ENCODE data around the gene CT45A5. TPM values are rescaled to one million over a fixed set of nuclear protein-coding genes. Genes with fewer than 3 reads are reported as not detected.
"Not testable (repeated sequence)": the region's sequence is repeated elsewhere in the genome, so short reads cannot be mapped to it uniquely, and the experiment has no call there.

Gene CT45A5
- 0.89 TPM for polyA plus RNA-seq (ENCODE audit: insufficient read length)

- DNase-seq (ENCODE audit: low read depth): not testable (repeated sequence)
Measured at GRCh38 chrX:135785403-135785802, at the start of gene CT45A5. CT45A5 (minus strand) TSS chrX:135785503; CDS start chrX:135781729, 3,774 bp downstream.

GRCh38 chrX:135819912-135820311, 34.6 kb upstream of the CT45A5 start, which contains the start of gene CT45A2:
CT45A2 (minus strand) TSS chrX:135820012; CDS start chrX:135816265, 3,747 bp downstream.
- DNase-seq (ENCODE audit: low read depth): not testable (repeated sequence)

- not testable (repeated sequence) for DNase-seq (ENCODE audit: low read depth)
Measured at GRCh38 chrX:135802687-135803086, 17.4 kb upstream of the CT45A5 start, which contains the start of gene CT45A6. CT45A6 (minus strand) TSS chrX:135802787; CDS start chrX:135798993, 3,794 bp downstream.

GRCh38 chrX:135768091-135768490, 17.2 kb downstream of the CT45A5 start, which contains the start of gene CT45A3:
CT45A3 (minus strand) TSS chrX:135768191; CDS start chrX:135764444, 3,747 bp downstream.
- DNase-seq (ENCODE audit: low read depth): not testable (repeated sequence)

- DNase-seq (ENCODE audit: low read depth): not testable (repeated sequence)
Measured at GRCh38 chrX:135744739-135745138, 40.6 kb downstream of the CT45A5 start.

GRCh38 chrX:135741192-135741715, 44.0 kb downstream of the CT45A5 start:
- DNase-seq (ENCODE audit: low read depth): no peak

GRCh38 chrX:135740681-135741149, 44.6 kb downstream of the CT45A5 start:
- DNase-seq (ENCODE audit: low read depth): no peak

GRCh38 chrX:135737366-135738071, 47.8 kb downstream of the CT45A5 start:
- DNase-seq (ENCODE audit: low read depth): no peak

- not testable (repeated sequence) for DNase-seq (ENCODE audit: low read depth)
Measured at GRCh38 chrX:135734666-135735065, 50.6 kb downstream of the CT45A5 start.

Other genes starting within 250 kb of the CT45A5 start
- gene CT45A1, start 71.9 kb downstream of the CT45A5 start, polyA plus RNA-seq (ENCODE audit: insufficient read length): 0.24 TPM
- gene CT45A3, start 17.3 kb downstream of the CT45A5 start, polyA plus RNA-seq (ENCODE audit: insufficient read length): not detected
- not detected for gene CT45A6, start 17.3 kb upstream of the CT45A5 start, polyA plus RNA-seq (ENCODE audit: insufficient read length)
- not detected for gene CT45A2, start 34.5 kb upstream of the CT45A5 start, polyA plus RNA-seq (ENCODE audit: insufficient read length)
- not detected for gene CT45A7, start 51.8 kb upstream of the CT45A5 start, polyA plus RNA-seq (ENCODE audit: insufficient read length)
- not detected for gene CT45A8, start 69.0 kb upstream of the CT45A5 start, polyA plus RNA-seq (ENCODE audit: insufficient read length)
- gene CT45A9, start 86.3 kb upstream of the CT45A5 start, polyA plus RNA-seq (ENCODE audit: insufficient read length): not detected
- not detected for gene CT45A10, start 107.9 kb upstream of the CT45A5 start, polyA plus RNA-seq (ENCODE audit: insufficient read length)
- gene SAGE1, start 108.2 kb upstream of the CT45A5 start, polyA plus RNA-seq (ENCODE audit: insufficient read length): not detected
- gene MMGT1, start 188.5 kb upstream of the CT45A5 start, polyA plus RNA-seq (ENCODE audit: insufficient read length): 16.8 TPM
- gene SLC9A6, start 199.9 kb upstream of the CT45A5 start, polyA plus RNA-seq (ENCODE audit: insufficient read length): 7.5 TPM